Right cardiac atrium (tissue), 5 donors: ENCODE results near the gene HGF. TPM values are rescaled to one million over a fixed set of nuclear protein-coding genes. Genes with fewer than 3 reads are reported as not detected.
A peak's percentile ranks its signal among the peaks of the same experiment; 100 is the strongest.

Source experiments
- ATAC-seq, 2 donors: fragments of 200-7000 bp; cut with Tn5 transposase; one replicate each; pipeline versions ENCODE4 v1.8.0 to v1.9.1; 2020; ENCODE audit warnings: moderate library complexity in 2 of 2, mild to moderate bottlenecking in 1 of 2
- DNase-seq, 3 donors: peaks; one replicate each; pipeline ENCODE4 v3.0.0-alpha.2; 2020
- H3K27ac ChIP-seq: one replicate; pipeline ENCODE4 v1.5.1; 2013; ENCODE audit warnings: mild to moderate bottlenecking, low read length, control low read depth, moderate library complexity
- H3K27me3 ChIP-seq: one replicate; pipeline ENCODE4 v1.6.1; 2013; ENCODE audit not compliant: control insufficient read depth, insufficient read depth
- H3K4me1 ChIP-seq: one replicate; pipeline ENCODE4 v1.6.1; 2013; ENCODE audit warnings: low read length; ENCODE audit not compliant: control insufficient read depth, insufficient read depth
- H3K4me3 ChIP-seq: one replicate; pipeline ENCODE4 v1.5.1; 2013; ENCODE audit warnings: low read length, control low read depth
- H3K9me3 ChIP-seq: one replicate; pipeline ENCODE4 v1.6.1; 2013; ENCODE audit warnings: low read length; ENCODE audit not compliant: control insufficient read depth
- WGBS: extraction: QIAGEN DNeasy Blood & Tissue Kit; methylation state at CpG from one replicate; pipeline ENCODE4 v1.1.7; 2013; 5-methylcytosine and 5-hydroxymethylcytosine counted together
- intact Hi-C, 4 donors: fragments of 100-400 bp; cut with DNase I; formaldehyde crosslinking; loops; one replicate each; pipeline versions ENCODE4 v1.11.0 to v1.14.0; 2022 to 2023
- polyA plus RNA-seq: library from polyadenylated mRNA; stranded (reverse); fragments of 200-250 nt; gene quantifications from one replicate; pipeline ENCODE4 v1.2.3, GENCODE V29; 2013
- total RNA-seq, 4 donors: library from RNA; stranded (reverse); fragmentation: NEBNext Ultra II Directional; extraction: Animal tissue kit (Norgen Biotek cat#: 25700); gene quantifications; one replicate each; pipeline ENCODE4 v1.2.1, GENCODE V29; 2021
- donor health status: healthy with polysubstance abuse.
- donor health status: DM: no; HTN: yes; CAD: no.
- donor health status: DM: no; HTN: no; CAD: no.
- donor health status: DM: no; HTN: yes; CAD: no; lungs with severe emphysema.
- donor health status: DM: yes; HTN: yes; CAD: no.

The HGF gene
- total and polyA plus RNA-seq, 5 donors = 1.4 to 6.1 (median 3.9) TPM

DNA sequence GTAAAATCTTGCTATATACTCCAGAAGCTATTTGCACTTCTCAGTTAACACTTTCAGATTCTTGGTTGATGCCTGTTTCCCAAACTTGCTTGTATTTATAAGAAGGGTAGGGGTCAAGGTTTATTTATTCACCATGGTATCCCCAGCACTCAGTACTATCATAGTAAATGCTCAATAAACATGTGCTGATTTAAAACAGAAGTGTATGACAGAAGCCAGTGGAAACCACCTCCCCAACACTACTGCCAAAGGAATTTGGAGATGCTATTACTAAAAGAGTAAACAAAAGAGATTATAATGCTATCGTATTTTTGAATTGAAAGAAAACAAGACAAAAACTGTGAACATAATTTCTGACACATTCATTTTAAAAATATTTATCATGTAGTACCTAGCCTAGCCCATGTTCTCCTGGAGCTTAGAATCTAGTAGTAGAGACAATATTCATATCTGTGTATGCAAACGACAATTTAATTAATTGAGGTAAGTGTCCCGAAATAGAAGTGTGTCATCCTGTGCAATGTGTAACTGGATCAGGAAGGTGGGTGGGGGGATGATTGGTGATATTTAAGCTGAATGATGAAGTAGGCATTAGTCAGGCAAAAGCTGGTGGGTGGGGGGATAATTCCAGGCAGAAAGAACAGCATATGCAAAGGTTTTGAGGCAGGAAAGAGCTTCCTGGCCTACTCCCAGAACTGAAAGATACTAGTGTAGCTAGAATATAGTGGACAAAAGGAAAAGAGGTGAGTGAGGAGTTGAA lies 77.5 kb downstream of the HGF start:
- Histone ChIP-seq H3K27ac (no peak overlapping the region), H3K4me3 (no peak overlapping the region), H3K9me3 (no peaks in the 10 kb centered on the region), H3K4me1 (no peaks in the 10 kb centered on the region), H3K27me3 (no peaks in the 10 kb centered on the region)
- intact Hi-C loops = no loop called here
- DNase-seq = no peak
- WGBS = 84% methylated on average over 3 of the region's 3 CpGs
- no peak for ATAC-seq

GRCh38 chr7:81691199-81691821 lies 78.5 kb downstream of the HGF start:
- no peak for ATAC-seq
- DNase-seq = no peak
- H3K4me3 ChIP-seq = no peak overlapping the region
- no peaks in the 10 kb centered on the region for H3K27me3 ChIP-seq
- intact Hi-C loops = no loop called here
- 60% methylated on average over 4 of the region's 4 CpGs for WGBS
- no peaks in the 10 kb centered on the region for H3K9me3 ChIP-seq
- H3K4me1 ChIP-seq = no peaks in the 10 kb centered on the region
- H3K27ac ChIP-seq = no peak overlapping the region

DNA sequence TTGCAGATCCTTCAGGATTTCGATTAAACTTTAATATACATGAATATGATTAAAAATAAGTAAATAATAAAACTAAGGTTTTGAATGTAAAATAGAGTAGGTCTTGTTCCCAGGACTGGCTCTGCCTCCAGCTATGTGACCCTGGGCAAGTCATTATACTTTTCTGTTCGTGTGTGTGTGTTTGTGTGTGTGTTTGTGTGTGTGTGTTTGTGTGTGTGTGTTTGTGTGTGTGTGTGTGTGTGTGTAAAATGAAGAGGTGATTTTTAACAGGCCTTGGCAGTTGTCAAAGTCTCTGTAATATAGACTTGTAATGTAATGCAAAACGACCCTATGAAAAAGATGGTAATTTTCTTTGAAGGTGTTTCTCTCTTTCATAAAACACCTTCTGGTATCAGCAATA lies 79.2 kb downstream of the HGF start:
- WGBS = 74% methylated on average over 3 of the region's 3 CpGs

DNA sequence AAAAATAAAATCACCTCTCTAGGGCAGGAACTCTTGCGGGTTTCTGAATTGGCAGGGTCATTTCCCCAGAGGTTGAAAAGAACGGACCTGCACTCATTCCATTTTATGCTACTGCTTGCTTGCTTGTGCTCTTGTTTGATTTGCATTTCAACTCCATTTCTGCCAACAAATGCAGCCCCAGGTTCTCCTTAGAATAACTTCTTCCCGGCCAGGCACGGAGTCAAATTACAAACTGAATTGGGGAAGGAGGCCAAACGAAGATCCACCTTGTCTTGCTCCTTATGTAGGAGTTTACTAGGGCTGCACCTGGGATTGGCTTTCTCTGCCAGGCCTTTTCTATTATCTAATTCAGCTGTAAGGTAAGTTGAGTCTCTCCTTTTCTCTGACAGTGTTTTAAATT lies 79.6 kb downstream of the HGF start:
- no peak for ATAC-seq
- intact Hi-C loops = no loop called here
- no peak for DNase-seq
- Histone ChIP-seq H3K27me3 (no peaks in the 10 kb centered on the region), H3K9me3 (no peaks in the 10 kb centered on the region), H3K4me1 (no peaks in the 10 kb centered on the region), H3K4me3 (no peak overlapping the region), H3K27ac (no peak overlapping the region)
- WGBS = 36% methylated on average over 5 of the region's 5 CpGs

More for the DNA sequence above, 79.2 kb downstream of the HGF start:
- no peaks in the 10 kb centered on the region for H3K27me3 ChIP-seq
- DNase-seq = no peak
- no peak for ATAC-seq
- H3K27ac ChIP-seq = no peak overlapping the region
- H3K9me3 ChIP-seq = no peaks in the 10 kb centered on the region
- H3K4me3 ChIP-seq = no peak overlapping the region
- H3K4me1 ChIP-seq = no peaks in the 10 kb centered on the region
- intact Hi-C loops = no loop called here

GRCh38 chr7:81688622-81689411 lies 81.0 kb downstream of the HGF start:
- no peak for DNase-seq
- WGBS = 79% methylated on average over 4 of the region's 4 CpGs
- Histone ChIP-seq H3K4me1 (no peaks in the 10 kb centered on the region), H3K27ac (no peak overlapping the region), H3K4me3 (no peak overlapping the region), H3K9me3 (no peaks in the 10 kb centered on the region), H3K27me3 (no peaks in the 10 kb centered on the region)
- ATAC-seq = no peak
- intact Hi-C loops = no loop called here

- no peak overlapping the region for H3K27ac ChIP-seq
- H3K4me3 ChIP-seq = no peak overlapping the region
- no peak for DNase-seq
- no peaks in the 10 kb centered on the region for H3K27me3 ChIP-seq
- intact Hi-C loops = no loop called here
- no peak for ATAC-seq
- H3K4me1 ChIP-seq = no peaks in the 10 kb centered on the region
- H3K9me3 ChIP-seq = no peaks in the 10 kb centered on the region
Observed at GRCh38 chr7:81687062-81687461, 82.8 kb downstream of the HGF start.

DNA sequence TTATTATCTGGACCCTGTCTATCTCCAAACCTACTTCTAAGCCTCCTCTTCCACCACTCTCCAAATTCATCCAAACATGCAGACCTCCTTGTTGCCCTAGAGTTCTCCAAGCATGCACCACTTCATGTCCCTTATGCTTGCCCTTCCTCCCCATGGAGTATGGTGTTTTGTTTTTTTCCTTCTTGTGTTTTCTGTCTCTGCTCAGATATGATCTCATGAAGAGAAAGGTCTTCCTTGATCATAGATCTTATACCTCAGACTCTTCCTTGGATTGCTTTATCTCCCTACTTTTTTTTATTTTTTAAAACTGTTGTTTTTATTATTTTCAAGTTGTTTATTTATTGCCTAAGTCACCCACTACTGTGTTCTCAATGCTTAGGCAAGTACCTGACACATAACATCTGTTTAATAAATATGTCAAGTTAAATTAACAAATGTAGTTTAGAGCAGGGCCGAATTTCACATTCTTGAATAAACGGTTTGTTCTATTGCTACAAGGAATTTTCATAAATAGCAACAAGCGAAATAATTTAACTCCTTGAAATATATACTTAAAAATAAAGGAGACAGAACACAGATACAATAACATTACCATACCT lies 84.5 kb downstream of the HGF start:
- 72% methylated on average over 3 of the region's 3 CpGs for WGBS
- DNase-seq (no peak), ATAC-seq (no peak)
- H3K4me3 ChIP-seq = no peak overlapping the region
- H3K9me3 ChIP-seq = no peaks in the 10 kb centered on the region
- no peaks in the 10 kb centered on the region for H3K27me3 ChIP-seq
- no peak overlapping the region for H3K27ac ChIP-seq
- H3K4me1 ChIP-seq = no peaks in the 10 kb centered on the region
- intact Hi-C loops = no loop called here

DNA sequence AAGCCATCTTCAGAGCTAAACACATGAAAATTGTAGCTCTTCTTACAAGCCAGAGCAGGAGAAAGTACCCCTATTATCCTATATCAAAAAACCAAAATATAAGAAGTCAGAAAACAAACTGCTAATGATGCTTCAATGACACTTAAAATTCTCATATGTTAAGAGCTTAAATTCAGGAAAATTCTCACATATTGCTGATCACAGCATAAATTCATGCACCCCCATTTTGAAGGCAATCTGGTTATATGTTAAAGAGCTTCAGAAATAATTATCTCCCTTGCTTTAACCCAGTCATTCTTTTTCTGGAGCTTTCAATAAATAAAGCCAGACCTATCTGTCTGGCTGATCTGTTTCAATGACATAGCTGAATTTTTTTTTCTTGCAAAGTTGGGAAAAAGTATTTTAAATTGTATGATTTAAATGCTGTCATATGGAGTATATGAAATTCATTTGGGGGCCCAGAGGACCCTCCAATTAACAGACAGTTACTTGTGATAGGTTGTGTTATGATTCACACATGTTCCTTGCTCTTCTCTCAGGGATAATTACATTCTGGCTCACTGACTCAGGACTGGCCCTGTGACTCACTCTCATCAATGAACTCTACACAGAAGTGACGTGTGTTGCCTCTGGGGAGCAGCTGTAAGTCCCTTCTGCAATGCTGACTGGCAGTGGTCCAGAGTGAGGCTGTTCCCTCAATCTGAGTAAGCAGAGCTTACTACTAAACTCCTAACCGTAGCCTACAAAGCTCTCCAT lies 85.2 kb downstream of the HGF start:
- DNase-seq (peak; percentile 89 to 94 (median 91)), ATAC-seq (peak; percentile 96 to 98)
- Histone ChIP-seq H3K27ac (no peak overlapping the region), H3K27me3 (no peaks in the 10 kb centered on the region), H3K4me1 (no peaks in the 10 kb centered on the region), H3K9me3 (no peaks in the 10 kb centered on the region), H3K4me3 (no peak overlapping the region)
- WGBS = 16% methylated on average over 2 of the region's 2 CpGs
- intact Hi-C loops = no loop called here

DNA sequence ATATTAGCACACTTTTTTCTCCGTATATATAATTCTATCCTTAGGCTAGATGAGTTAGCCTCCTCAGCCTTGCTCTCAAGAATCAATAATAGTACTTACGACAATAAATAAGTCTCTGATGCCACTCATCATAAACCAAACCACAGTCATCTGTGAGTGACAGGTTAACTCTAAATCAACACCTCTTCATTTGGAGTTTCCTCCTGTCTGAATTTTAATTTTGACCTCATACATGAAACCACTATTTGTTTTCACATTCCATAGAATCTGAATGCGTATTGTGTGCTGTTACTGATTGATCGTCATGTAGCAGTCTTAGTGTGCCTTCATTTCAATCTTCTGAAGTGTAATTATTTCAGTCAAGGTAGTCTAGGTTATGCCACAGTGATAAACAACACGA lies 85.8 kb downstream of the HGF start:
- DNase-seq = no peak
- WGBS = 89% methylated on average over 5 of the region's 5 CpGs
- H3K4me3 ChIP-seq = no peak overlapping the region
- H3K9me3 ChIP-seq = no peaks in the 10 kb centered on the region
- ATAC-seq = no peak
- H3K4me1 ChIP-seq = no peaks in the 10 kb centered on the region
- H3K27me3 ChIP-seq = no peaks in the 10 kb centered on the region
- no peak overlapping the region for H3K27ac ChIP-seq
- intact Hi-C loops = no loop called here

GRCh38 chr7:81682873-81683272 lies 87.0 kb downstream of the HGF start:
- Histone ChIP-seq H3K4me3 (no peak overlapping the region), H3K9me3 (no peaks in the 10 kb centered on the region), H3K27ac (no peak overlapping the region), H3K4me1 (no peaks in the 10 kb centered on the region), H3K27me3 (no peaks in the 10 kb centered on the region)
- WGBS = 41% methylated on average over 2 of the region's 2 CpGs
- intact Hi-C loops = no loop called here
- no peak for ATAC-seq
- DNase-seq = no peak
